Astrocyte of the cerebellum (primary cell): ENCODE results near the gene PYGO2.
"Not testable (repeated sequence)": the region's sequence is repeated elsewhere in the genome, so short reads cannot be mapped to it uniquely, and the experiment has no call there.

ENCODE experiments used
- DNase-seq: peaks from one replicate; pipeline ENCODE4 v3.0.0-alpha.2; 2011; ENCODE audit warnings: low read depth
- H3K4me3 ChIP-seq: 2 replicates; pipeline ENCODE4 v1.5.1; 2011; ENCODE audit warnings: mild to moderate bottlenecking, low read depth, low read length, moderate library complexity
- CTCF ChIP-seq: IDR thresholded peaks from 2 replicates; pipeline ENCODE4 v1.5.1; 2012; ENCODE audit warnings: low read length, low read depth, moderate library complexity, mild to moderate bottlenecking; ENCODE audit errors: missing control alignments
- in situ Hi-C: cut with HindIII; loops from 2 replicates; pipeline ENCODE4 v1.10.0; 2017; ENCODE audit warnings: low sequenced_read_pairs

Gene PYGO2

GRCh38 chr1:154995301-154995983, 33.9 kb upstream of the PYGO2 start:
- in situ Hi-C loops, H3K4me3 ChIP-seq: not testable (repeated sequence)
- TF ChIP-seq CTCF: peak; percentile 58
- peak; percentile 60 for DNase-seq

- H3K4me3 ChIP-seq: no peak overlapping the region
- no peak for TF ChIP-seq CTCF
- DNase-seq: no peak
- in situ Hi-C loops: no loop called here
Measured at GRCh38 chr1:154994591-154994990, 33.0 kb upstream of the PYGO2 start.

- no peak for DNase-seq
- in situ Hi-C loops: no loop called here
- TF ChIP-seq CTCF: no peak
Measured at GRCh38 chr1:154994269-154994587, 32.6 kb upstream of the PYGO2 start.

GRCh38 chr1:154993572-154994268, 32.1 kb upstream of the PYGO2 start, which contains the start of gene LENEP:
TSS of gene LENEP (plus strand) at chr1:154993586. CDS start at chr1:154993608, 22 bp downstream.
- in situ Hi-C loops: no loop called here
- TF ChIP-seq CTCF: no peak
- no peak for DNase-seq

More at GRCh38 chr1:154994269-154994587, 32.6 kb upstream of the PYGO2 start:
- H3K4me3 ChIP-seq: no peak overlapping the region

GRCh38 chr1:154992721-154993571, 31.4 kb upstream of the PYGO2 start:
- no peak for DNase-seq

More at GRCh38 chr1:154993572-154994268, 32.1 kb upstream of the PYGO2 start, which contains the start of gene LENEP:
- H3K4me3 ChIP-seq: no peak within 1 kb of the TSS

More at GRCh38 chr1:154992721-154993571, 31.4 kb upstream of the PYGO2 start:
- TF ChIP-seq CTCF: peak; percentile 18
- H3K4me3 ChIP-seq: no peak overlapping the region
- in situ Hi-C loops: no loop called here
